WTC11 (cell line): Measurements from ENCODE around the gene PNMA8C. TPM values are rescaled to one million over a fixed set of nuclear protein-coding genes. Genes with fewer than 3 reads are reported as not detected.

Experiments used
- ATAC-seq: fragments of 200-7000 bp; cut with Tn5 transposase; 2 replicates; pipeline ENCODE4 v1.10.0; 2021; ENCODE audit warnings: mild to moderate bottlenecking, moderate library complexity
- CTCF ChIA-PET: fragments of 300-600 bp; sonication (Branson Sonifier 250); formaldehyde crosslinking; loops from one replicate; lab custom pipeline; 2021; ENCODE audit warnings: antibody characterized with exemption; lab: Charles Lee
- POLR2A ChIA-PET: fragments of 350-600 bp; sonication (Branson Sonifier 250); formaldehyde crosslinking; loops from one replicate; lab custom pipeline; 2021; ENCODE audit warnings: antibody characterized with exemption; lab: Charles Lee
- DNase-seq: peaks from one replicate; pipeline ENCODE4 v3.0.0; 2021; ENCODE audit warnings: low spot score
- H3K27ac Mint-ChIP-seq: 2 replicates; pipeline ENCODE4 v1.8.0; 2021; ENCODE audit warnings: mixed read lengths
- H3K27me3 Mint-ChIP-seq: 2 replicates; pipeline ENCODE4 v1.8.0; 2021; ENCODE audit warnings: low read depth, mild to moderate bottlenecking, moderate library complexity, mixed read lengths
- H3K36me3 Mint-ChIP-seq: 2 replicates; pipeline ENCODE4 v1.8.0; 2021; ENCODE audit warnings: mixed read lengths
- H3K4me1 Mint-ChIP-seq: 2 replicates; pipeline ENCODE4 v1.8.0; 2022; ENCODE audit warnings: mixed read lengths
- H3K4me3 Mint-ChIP-seq: 2 replicates; pipeline ENCODE4 v1.8.0; 2021; ENCODE audit warnings: mild to moderate bottlenecking, moderate library complexity, mixed read lengths
- H3K9me3 Mint-ChIP-seq: 2 replicates; pipeline ENCODE4 v1.8.0; 2021; ENCODE audit warnings: mixed read lengths
- AR ChIP-seq: fragments of 250-450 bp; sonication (Bioruptor Pico); IDR thresholded peaks from 2 replicates; pipeline ENCODE4 v1.9.0; 2021; ENCODE audit warnings: mild to moderate bottlenecking
- ATF1 ChIP-seq: sonication (generic); formaldehyde crosslinking; IDR thresholded peaks from 2 replicates; pipeline ENCODE4 v1.8.1; 2023; ENCODE audit warnings: mild to moderate bottlenecking, moderate library complexity, missing genetic modification reagents
- CREM ChIP-seq: sonication (generic); formaldehyde crosslinking; IDR thresholded peaks from 2 replicates; pipeline ENCODE4 v1.8.1; 2022; ENCODE audit warnings: mild to moderate bottlenecking, missing genetic modification reagents, moderate library complexity
- E2F4 ChIP-seq: sonication (generic); formaldehyde crosslinking; IDR thresholded peaks from 2 replicates; pipeline ENCODE4 v1.8.1; 2022; ENCODE audit warnings: low read depth, mild to moderate bottlenecking, moderate library complexity, missing genetic modification reagents, borderline replicate concordance
- EMX1 ChIP-seq: fragments of 250-450 bp; sonication (Bioruptor Pico); IDR thresholded peaks from 2 replicates; pipeline ENCODE4 v1.8.0; 2021; ENCODE audit warnings: mild to moderate bottlenecking
- ETV6 ChIP-seq: sonication (generic); formaldehyde crosslinking; IDR thresholded peaks from 2 replicates; pipeline ENCODE4 v1.8.1; 2022; ENCODE audit warnings: mild to moderate bottlenecking, missing genetic modification reagents
- FOXK1 ChIP-seq: sonication (generic); formaldehyde crosslinking; IDR thresholded peaks from 2 replicates; pipeline ENCODE4 v1.8.0; 2022; ENCODE audit warnings: mild to moderate bottlenecking, moderate library complexity, missing genetic modification reagents
- GRHL2 ChIP-seq: fragments of 250-450 bp; sonication (Bioruptor Pico); IDR thresholded peaks from 2 replicates; pipeline ENCODE4 v1.8.0; 2022; ENCODE audit warnings: mild to moderate bottlenecking, moderate library complexity; ENCODE audit not compliant: insufficient replicate concordance, severe bottlenecking
- HMGXB4 ChIP-seq: sonication (generic); formaldehyde crosslinking; IDR thresholded peaks from 2 replicates; pipeline ENCODE4 v1.8.1; 2023; ENCODE audit warnings: mild to moderate bottlenecking, moderate library complexity, missing genetic modification reagents
- IRF2 ChIP-seq: sonication (generic); formaldehyde crosslinking; IDR thresholded peaks from 2 replicates; pipeline ENCODE4 v1.8.0; 2022; ENCODE audit warnings: low read depth, missing genetic modification reagents, borderline replicate concordance
- JAZF1 ChIP-seq: fragments of 250-450 bp; sonication (Bioruptor Pico); IDR thresholded peaks from 2 replicates; pipeline ENCODE4 v1.9.0; 2021; ENCODE audit warnings: moderate library complexity, mild to moderate bottlenecking, inconsistent platforms
- MLX ChIP-seq: sonication (generic); formaldehyde crosslinking; IDR thresholded peaks from 2 replicates; pipeline ENCODE4 v1.8.1; 2023; ENCODE audit warnings: mild to moderate bottlenecking, missing genetic modification reagents, moderate library complexity
- PREB ChIP-seq: sonication (generic); formaldehyde crosslinking; IDR thresholded peaks from 2 replicates; pipeline ENCODE4 v1.8.1; 2022; ENCODE audit warnings: mild to moderate bottlenecking, missing genetic modification reagents, moderate library complexity, borderline replicate concordance
- TCF7 ChIP-seq: sonication (generic); formaldehyde crosslinking; IDR thresholded peaks from 2 replicates; pipeline ENCODE4 v1.8.0; 2022; ENCODE audit warnings: mild to moderate bottlenecking, low read depth, missing genetic modification reagents, moderate library complexity
- TEAD1 ChIP-seq: sonication (generic); formaldehyde crosslinking; IDR thresholded peaks from 2 replicates; pipeline ENCODE4 v1.8.0; 2022; ENCODE audit warnings: mild to moderate bottlenecking, missing genetic modification reagents
- USF1 ChIP-seq: sonication (generic); formaldehyde crosslinking; IDR thresholded peaks from 2 replicates; pipeline ENCODE4 v1.8.0; 2022; ENCODE audit warnings: mild to moderate bottlenecking, missing genetic modification reagents
- ZBTB21 ChIP-seq: sonication (generic); formaldehyde crosslinking; IDR thresholded peaks from 2 replicates; pipeline ENCODE4 v1.8.1; 2023; ENCODE audit warnings: mild to moderate bottlenecking, missing genetic modification reagents, borderline replicate concordance
- ZNF121 ChIP-seq: sonication (generic); formaldehyde crosslinking; IDR thresholded peaks from 2 replicates; pipeline ENCODE4 v1.8.0; 2023; ENCODE audit warnings: missing genetic modification reagents
- ZNF317 ChIP-seq: sonication (generic); formaldehyde crosslinking; IDR thresholded peaks from 2 replicates; pipeline ENCODE4 v1.8.1; 2023; ENCODE audit warnings: low read depth, mild to moderate bottlenecking, moderate library complexity, missing genetic modification reagents, borderline replicate concordance
- total RNA-seq: library from RNA; stranded (reverse); gene quantifications from 3 replicates; pipeline ENCODE4 v1.2.3, GENCODE V29; 2021

Gene PNMA8C
- total RNA-seq, 1 experiment from 2014 or later, result 1.2 TPM

GRCh38 chr19:46466536-46467196 lies 37.9 kb upstream of the PNMA8C start:
- DNase-seq, result no peak
- Mint-ChIP-seq H3K4me3 (no peak overlapping the region), H3K4me1 (peaks cover 7% of the 10 kb centered on the region), H3K27ac (no peak overlapping the region; the same call in 1 of the 2 replicates), H3K27me3 (no peaks in the 10 kb centered on the region), H3K36me3 (peaks cover 34% of the 10 kb centered on the region), H3K9me3 (no peaks in the 10 kb centered on the region)
- ChIA-PET CTCF (no interaction called here), POLR2A (interaction anchor here (0.6 kb wide), 1 partner anchor 68 kb away, joined by 4 read pairs; no protein-coding TSS in a partner anchor)
- TF ChIP-seq HMGXB4 (no peak), TEAD1 (CRISPR knock-in tag) (no peak), ZNF121 (CRISPR knock-in tag) (no peak), ZNF317 (CRISPR knock-in tag) (no peak), ETV6 (CRISPR knock-in tag) (no peak), E2F4 (CRISPR knock-in tag) (no peak), MLX (CRISPR knock-in tag) (no peak), EMX1 (CRISPR knock-in tag) (no peak), FOXK1 (no peak), TCF7 (CRISPR knock-in tag) (no peak), IRF2 (CRISPR knock-in tag) (no peak), AR (CRISPR knock-in tag) (no peak), ATF1 (CRISPR knock-in tag) (no peak), GRHL2 (CRISPR knock-in tag) (no peak), CREM (no peak), ZBTB21 (CRISPR knock-in tag) (no peak), PREB (CRISPR knock-in tag) (no peak), USF1 (CRISPR knock-in tag) (no peak), JAZF1 (no peak)
- no peak for ATAC-seq
